Measurements from ENCODE around the gene POLD4. TPM values are rescaled to one million over a fixed set of nuclear protein-coding genes. Genes with fewer than 3 reads are reported as not detected.

POLD4 gene
- total RNA-seq, 2 experiments from 2014 or later: 153 to 171 TPM

GRCh38 chr11:67316882-67317204 is 36.5 kb downstream of the POLD4 start:
- Histone ChIP-seq H3K79me2 (ENCODE audit: insufficient read depth, low read depth, low read length) (no peaks in the 10 kb centered on the region), H3K9me2 (ENCODE audit: insufficient read depth, low read length) (no peaks in the 10 kb centered on the region), H3K4me2 (ENCODE audit: low read length) (peak overlapping the region; percentile 95), H3K4me3 (ENCODE audit: low read depth, low read length, poor library complexity, severe bottlenecking) (peak overlapping the region; percentile 78), H2AFZ (ENCODE audit: low read length) (peak overlapping the region; percentile 85), H3K36me3 (ENCODE audit: insufficient read depth, low read length) (no peaks in the 10 kb centered on the region), H3K4me1 (ENCODE audit: insufficient read depth, low read length, poor library complexity, severe bottlenecking) (peaks cover 13% of the 10 kb centered on the region), H3K27ac (ENCODE audit: low read depth, low read length, poor library complexity, severe bottlenecking) (peak overlapping the region; percentile 93), H4K20me1 (ENCODE audit: insufficient read depth, low read length) (no peaks in the 10 kb centered on the region), H3K9me3 (ENCODE audit: low read length) (no peaks in the 10 kb centered on the region)
- TF ChIP-seq EZH2phosphoT487 (IDR thresholded peaks at IDR 0.05; ENCODE audit: borderline replicate concordance, low read depth, low read length) (no peak), CTCF (conservative IDR thresholded peaks at IDR 0.05; ENCODE audit: low read length) (no peak)
- intact Hi-C loops (cut with micrococcal nuclease; ENCODE audit: unreplicated experiment): loop anchor here (1.0 kb wide), 5 partner anchors 29 to 236 kb away; partner anchors contain the start of gene GRK2
- DNase-seq (ENCODE audit: low spot score): no peak
- POLR2A ChIA-PET: interaction anchor here (1.4 kb wide), 2 partner anchors 32 to 50 kb away, joined by 4 to 5 read pairs; no protein-coding TSS in a partner anchor
- CTCF ChIA-PET (ENCODE audit: unreplicated experiment): interaction anchor here (0.8 to 1.2 kb wide), 3 partner anchors 50 to 198 kb away, joined by 4 to 8 read pairs (median 5); partner anchors contain the start of genes GRK2 and KDM2A
- no TSS peak for BruUV-seq (replicated peaks)

GRCh38 chr11:67315325-67315909 is 37.9 kb downstream of the POLD4 start:
- H3K27ac ChIP-seq (ENCODE audit: low read depth, low read length, poor library complexity, severe bottlenecking): no peak overlapping the region
- intact Hi-C loops (cut with micrococcal nuclease; ENCODE audit: unreplicated experiment): no loop called here
- no peak overlapping the region for H3K4me3 ChIP-seq (ENCODE audit: low read depth, low read length, poor library complexity, severe bottlenecking)
- H3K9me3 ChIP-seq (ENCODE audit: low read length): no peaks in the 10 kb centered on the region
- no peak overlapping the region for H2AFZ ChIP-seq (ENCODE audit: low read length)
- no peaks in the 10 kb centered on the region for H3K79me2 ChIP-seq (ENCODE audit: insufficient read depth, low read depth, low read length)
- peaks cover 7% of the 10 kb centered on the region for H3K36me3 ChIP-seq (ENCODE audit: insufficient read depth, low read length)
- DNase-seq (ENCODE audit: low spot score): no peak
- H4K20me1 ChIP-seq (ENCODE audit: insufficient read depth, low read length): no peaks in the 10 kb centered on the region
- CTCF ChIA-PET (ENCODE audit: unreplicated experiment): interaction anchor here (1.3 kb wide), 1 partner anchor 62 kb away, joined by 3 read pairs; no protein-coding TSS in a partner anchor
- TF ChIP-seq EZH2phosphoT487 (IDR thresholded peaks at IDR 0.05; ENCODE audit: borderline replicate concordance, low read depth, low read length) (no peak), CTCF (conservative IDR thresholded peaks at IDR 0.05; ENCODE audit: low read length) (no peak)
- H3K9me2 ChIP-seq (ENCODE audit: insufficient read depth, low read length): no peaks in the 10 kb centered on the region
- peaks cover 13% of the 10 kb centered on the region for H3K4me1 ChIP-seq (ENCODE audit: insufficient read depth, low read length, poor library complexity, severe bottlenecking)
- POLR2A ChIA-PET: interaction anchor here (0.6 kb wide), 1 partner anchor 40 kb away, joined by 4 read pairs; no protein-coding TSS in a partner anchor
- H3K4me2 ChIP-seq (ENCODE audit: low read length): no peak overlapping the region
- BruUV-seq (replicated peaks): no TSS peak

GRCh38 chr11:67314218-67314617 is 39.1 kb downstream of the POLD4 start:
- Histone ChIP-seq H3K9me2 (ENCODE audit: insufficient read depth, low read length) (no peaks in the 10 kb centered on the region), H2AFZ (ENCODE audit: low read length) (no peak overlapping the region), H3K79me2 (ENCODE audit: insufficient read depth, low read depth, low read length) (no peaks in the 10 kb centered on the region), H3K4me1 (ENCODE audit: insufficient read depth, low read length, poor library complexity, severe bottlenecking) (peaks cover 13% of the 10 kb centered on the region), H3K36me3 (ENCODE audit: insufficient read depth, low read length) (peaks cover 17% of the 10 kb centered on the region), H3K27ac (ENCODE audit: low read depth, low read length, poor library complexity, severe bottlenecking) (no peak overlapping the region), H4K20me1 (ENCODE audit: insufficient read depth, low read length) (no peaks in the 10 kb centered on the region), H3K4me2 (ENCODE audit: low read length) (no peak overlapping the region), H3K4me3 (ENCODE audit: low read depth, low read length, poor library complexity, severe bottlenecking) (no peak overlapping the region), H3K9me3 (ENCODE audit: low read length) (no peaks in the 10 kb centered on the region)
- ChIA-PET POLR2A (no interaction called here), CTCF (ENCODE audit: unreplicated experiment) (interaction anchor here (1.3 kb wide), 1 partner anchor 60 kb away, joined by 3 read pairs; no protein-coding TSS in a partner anchor)
- no TSS peak for BruUV-seq (replicated peaks)
- TF ChIP-seq EZH2phosphoT487 (IDR thresholded peaks at IDR 0.05; ENCODE audit: borderline replicate concordance, low read depth, low read length) (no peak), CTCF (conservative IDR thresholded peaks at IDR 0.05; ENCODE audit: low read length) (no peak)
- DNase-seq (ENCODE audit: low spot score): no peak
- intact Hi-C loops (cut with micrococcal nuclease; ENCODE audit: unreplicated experiment): no loop called here
